Activated naive CD4-positive, alpha-beta T cell treated with anti-CD3 and anti-CD28 coated beads, Interleukin-2, amount 10 ng/mL, durations not matched to agents 7 days and 5 days (primary cell): ENCODE measurements around the gene PRCD.
"Not testable (repeated sequence)": the region's sequence is repeated elsewhere in the genome, so short reads cannot be mapped to it uniquely, and the experiment has no call there.

Experiments
- CTCF ChIA-PET: fragments of 350-600 bp; sonication (Branson Sonifier 250); formaldehyde crosslinking; loops from one replicate; lab custom pipeline; 2021; ENCODE audit warnings: antibody characterized with exemption; lab: Charles Lee
- DNase-seq: peaks from one replicate; pipeline ENCODE4 v3.0.0-alpha.2; 2020
- H3K27ac Mint-ChIP-seq: one replicate; pipeline ENCODE4 v1.8.0; 2021; ENCODE audit warnings: mild to moderate bottlenecking, moderate library complexity, mixed read lengths
- H3K27me3 Mint-ChIP-seq: one replicate; pipeline ENCODE4 v1.8.0; 2021; ENCODE audit warnings: mild to moderate bottlenecking, mixed read lengths
- H3K36me3 Mint-ChIP-seq: one replicate; pipeline ENCODE4 v1.8.0; 2021; ENCODE audit warnings: mixed read lengths
- H3K4me1 Mint-ChIP-seq: one replicate; pipeline ENCODE4 v1.8.0; 2021; ENCODE audit warnings: mixed read lengths
- H3K4me3 Mint-ChIP-seq: one replicate; pipeline ENCODE4 v1.8.0; 2021; ENCODE audit warnings: mild to moderate bottlenecking, moderate library complexity, mixed read lengths
- H3K9me3 Mint-ChIP-seq: one replicate; pipeline ENCODE4 v1.8.0; 2021; ENCODE audit warnings: mixed read lengths

PRCD gene

GRCh38 chr17:76512366-76513305 lies 27.2 kb upstream of the PRCD start:
- H3K4me1 Mint-ChIP-seq: peaks cover 70% of the 10 kb centered on the region
- H3K4me3 Mint-ChIP-seq: no peak overlapping the region
- peak overlapping the region; percentile 98 for H3K27ac Mint-ChIP-seq
- DNase-seq: no peak
- no peaks in the 10 kb centered on the region for H3K9me3 Mint-ChIP-seq
- H3K36me3 Mint-ChIP-seq: no peaks in the 10 kb centered on the region
- H3K27me3 Mint-ChIP-seq: peaks cover 27% of the 10 kb centered on the region
- CTCF ChIA-PET: interaction anchor here (1.3 to 1.6 kb wide), 2 partner anchors 9 to 112 kb away, joined by 3 to 5 read pairs; no protein-coding TSS in a partner anchor

GRCh38 chr17:76513306-76513692 lies 26.5 kb upstream of the PRCD start:
- H3K4me1 Mint-ChIP-seq: peaks cover 73% of the 10 kb centered on the region
- peaks cover 20% of the 10 kb centered on the region for H3K27me3 Mint-ChIP-seq
- CTCF ChIA-PET: interaction anchor here (1.6 kb wide), 1 partner anchor 9 kb away, joined by 5 read pairs; no protein-coding TSS in a partner anchor
- no peak overlapping the region for H3K4me3 Mint-ChIP-seq
- DNase-seq: no peak
- H3K27ac Mint-ChIP-seq: peak overlapping the region; percentile 98
- no peaks in the 10 kb centered on the region for H3K36me3 Mint-ChIP-seq
- no peaks in the 10 kb centered on the region for H3K9me3 Mint-ChIP-seq

GRCh38 chr17:76514355-76514754 lies 25.5 kb upstream of the PRCD start:
- not testable (repeated sequence) for H3K4me3 Mint-ChIP-seq, H3K9me3 Mint-ChIP-seq, DNase-seq, H3K36me3 Mint-ChIP-seq
- Mint-ChIP-seq H3K27ac (peak overlapping the region; percentile 98), H3K27me3 (peaks cover 16% of the 10 kb centered on the region), H3K4me1 (peaks cover 72% of the 10 kb centered on the region)
- CTCF ChIA-PET: interaction anchor here (1.2 to 1.7 kb wide), 4 partner anchors 9 to 106 kb away, joined by 3 read pairs; no protein-coding TSS in a partner anchor

GRCh38 chr17:76515274-76515949 lies 24.4 kb upstream of the PRCD start:
- Mint-ChIP-seq H3K27ac (peak overlapping the region; percentile 98), H3K36me3 (no peaks in the 10 kb centered on the region), H3K27me3 (peaks cover 23% of the 10 kb centered on the region), H3K4me1 (peaks cover 70% of the 10 kb centered on the region), H3K9me3 (no peaks in the 10 kb centered on the region), H3K4me3 (peak overlapping the region; percentile 52)
- CTCF ChIA-PET: interaction anchor here (0.9 to 1.7 kb wide), 4 partner anchors 8 to 107 kb away, joined by 3 to 4 read pairs (median 3); no protein-coding TSS in a partner anchor
- peak; percentile 89 for DNase-seq

GRCh38 chr17:76517638-76518038 lies 22.2 kb upstream of the PRCD start:
- Mint-ChIP-seq H3K27me3 (peaks cover 36% of the 10 kb centered on the region), H3K36me3 (no peaks in the 10 kb centered on the region), H3K4me1 (peaks cover 54% of the 10 kb centered on the region), H3K9me3 (no peaks in the 10 kb centered on the region), H3K4me3 (no peak overlapping the region), H3K27ac (peak overlapping the region; percentile 81)
- CTCF ChIA-PET: interaction anchor here (0.7 to 0.9 kb wide), 2 partner anchors 16 to 60 kb away, joined by 3 read pairs; partner anchors contain the start of gene RHBDF2
- no peak for DNase-seq

GRCh38 chr17:76519048-76519966 lies 20.5 kb upstream of the PRCD start:
- Mint-ChIP-seq H3K9me3 (no peaks in the 10 kb centered on the region), H3K27ac (peak overlapping the region; percentile 77), H3K4me1 (peaks cover 50% of the 10 kb centered on the region), H3K36me3 (no peaks in the 10 kb centered on the region), H3K27me3 (peaks cover 44% of the 10 kb centered on the region), H3K4me3 (no peak overlapping the region)
- DNase-seq: no peak
- CTCF ChIA-PET: interaction anchor here (0.7 to 2.1 kb wide), 2 partner anchors 8 to 162 kb away, joined by 3 to 8 read pairs; no protein-coding TSS in a partner anchor

- Mint-ChIP-seq H3K9me3 (no peaks in the 10 kb centered on the region), H3K36me3 (no peaks in the 10 kb centered on the region), H3K27ac (no peak overlapping the region), H3K4me1 (peaks cover 33% of the 10 kb centered on the region), H3K27me3 (peaks cover 52% of the 10 kb centered on the region), H3K4me3 (no peak overlapping the region)
- no peak for DNase-seq
- CTCF ChIA-PET: interaction anchor here (0.6 to 3.6 kb wide), 8 partner anchors 8 to 216 kb away, joined by 3 to 18 read pairs (median 6); no protein-coding TSS in a partner anchor
Measured at GRCh38 chr17:76521262-76521661, 18.6 kb upstream of the PRCD start.

GRCh38 chr17:76521683-76522082 lies 18.2 kb upstream of the PRCD start:
- not testable (repeated sequence) for H3K36me3 Mint-ChIP-seq, H3K4me3 Mint-ChIP-seq, H3K9me3 Mint-ChIP-seq, DNase-seq, H3K27ac Mint-ChIP-seq
- CTCF ChIA-PET: interaction anchor here (0.6 to 4.0 kb wide), 8 partner anchors 9 to 160 kb away, joined by 3 to 29 read pairs (median 7); no protein-coding TSS in a partner anchor
- H3K4me1 Mint-ChIP-seq: peaks cover 29% of the 10 kb centered on the region
- peaks cover 52% of the 10 kb centered on the region for H3K27me3 Mint-ChIP-seq

- peaks cover 27% of the 10 kb centered on the region for H3K4me1 Mint-ChIP-seq
- peak; percentile 86 for DNase-seq
- H3K36me3 Mint-ChIP-seq: no peaks in the 10 kb centered on the region
- no peak overlapping the region for H3K27ac Mint-ChIP-seq
- H3K27me3 Mint-ChIP-seq: peaks cover 63% of the 10 kb centered on the region
- no peak overlapping the region for H3K4me3 Mint-ChIP-seq
- H3K9me3 Mint-ChIP-seq: no peaks in the 10 kb centered on the region
- CTCF ChIA-PET: interaction anchor here (0.6 to 4.0 kb wide), 23 partner anchors 9 to 212 kb away, joined by 3 to 54 read pairs (median 5); partner anchors contain the start of genes CYGB and PRCD
Measured at GRCh38 chr17:76523084-76524037, 16.5 kb upstream of the PRCD start.

- Mint-ChIP-seq H3K36me3 (no peaks in the 10 kb centered on the region), H3K9me3 (no peaks in the 10 kb centered on the region), H3K27me3 (peaks cover 56% of the 10 kb centered on the region), H3K4me3 (no peak overlapping the region), H3K27ac (no peak overlapping the region), H3K4me1 (peaks cover 28% of the 10 kb centered on the region)
- no peak for DNase-seq
- CTCF ChIA-PET: interaction anchor here (0.7 to 4.0 kb wide), 6 partner anchors 19 to 182 kb away, joined by 4 to 54 read pairs (median 14); no protein-coding TSS in a partner anchor
Measured at GRCh38 chr17:76524598-76525512, 15.0 kb upstream of the PRCD start.

GRCh38 chr17:76525513-76525833 lies 14.4 kb upstream of the PRCD start:
- H3K4me3 Mint-ChIP-seq, H3K27ac Mint-ChIP-seq, H3K36me3 Mint-ChIP-seq, H3K9me3 Mint-ChIP-seq, DNase-seq: not testable (repeated sequence)
- CTCF ChIA-PET: interaction anchor here (1.0 to 4.0 kb wide), 3 partner anchors 21 to 156 kb away, joined by 4 to 54 read pairs (median 29); no protein-coding TSS in a partner anchor
- Mint-ChIP-seq H3K27me3 (peaks cover 56% of the 10 kb centered on the region), H3K4me1 (peaks cover 28% of the 10 kb centered on the region)
